ENCODE data around the gene EFCAB6. TPM values are rescaled to one million over a fixed set of nuclear protein-coding genes. Genes with fewer than 3 reads are reported as not detected.

Gene EFCAB6
- polyA plus RNA-seq, 3 donors, result not detected

DNA sequence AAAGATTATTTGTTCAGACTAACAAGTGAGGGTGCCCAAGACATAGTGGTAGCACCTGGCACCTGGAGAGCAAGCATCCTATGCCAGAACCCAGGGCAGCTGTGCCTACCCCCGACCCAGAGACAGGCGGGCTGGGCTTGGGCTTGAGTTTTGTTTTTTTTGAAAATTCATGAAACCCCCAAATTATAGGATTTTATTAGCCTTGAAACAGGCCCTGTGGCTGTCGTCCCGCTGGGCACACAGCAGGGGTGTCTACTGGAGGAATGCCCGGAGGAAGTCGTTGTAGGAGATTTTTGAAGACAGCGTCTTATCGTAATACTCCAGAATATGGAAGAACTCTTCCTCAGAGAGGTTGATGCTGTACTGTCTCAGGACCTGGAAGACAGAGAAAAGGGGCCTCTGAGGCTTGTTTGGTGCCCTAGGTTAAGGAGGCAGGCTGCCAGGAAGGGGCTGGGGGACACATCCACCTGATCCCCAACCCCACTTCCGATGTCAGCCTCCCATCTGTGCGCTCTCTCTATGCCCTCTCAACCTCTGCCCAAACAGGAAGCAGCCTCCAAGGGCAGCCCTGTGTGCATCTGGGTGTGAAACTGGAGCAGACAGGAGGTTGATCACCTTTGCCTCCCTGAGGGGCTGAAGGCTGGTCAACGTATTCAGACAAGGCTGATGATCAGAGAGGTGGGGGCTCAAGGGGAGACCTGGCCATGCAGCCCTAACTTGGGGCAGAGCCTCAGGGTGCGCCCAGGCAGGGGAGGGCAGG lies 283.3 kb downstream of the EFCAB6 start:
- 70% methylated on average over 2 of the region's 12 CpGs for WGBS (ENCODE audit: insufficient coverage)
- Histone ChIP-seq H3K4me2 (replicated peaks; ENCODE audit: extremely low read depth, low read length, poor library complexity, severe bottlenecking) (no peak overlapping the region), H3K27me3 (ENCODE audit: control insufficient read depth in 2 of 2, insufficient read depth in 2 of 2, low read length in 2 of 2) (no peaks in the 10 kb centered on the region), H3K27ac (ENCODE audit: low read depth in 1 of 2, low read length in 2 of 2) (no peak overlapping the region), H2AFZ (ENCODE audit: insufficient read depth, low read depth, low read length, poor library complexity, severe bottlenecking) (no peak overlapping the region), H3K9ac (ENCODE audit: insufficient read depth, low read length, poor library complexity, severe bottlenecking) (no peak overlapping the region), H3K4me1 (ENCODE audit: control insufficient read depth in 1 of 2, insufficient read depth in 2 of 2, low read length in 2 of 2) (no peaks in the 10 kb centered on the region), H3K79me2 (ENCODE audit: insufficient read depth, low read length) (no peaks in the 10 kb centered on the region), H3K9me3 (replicated peaks in 1 of 2; ENCODE audit: control insufficient read depth in 1 of 2, insufficient read depth in 1 of 2, low read length in 2 of 2) (no peaks in the 10 kb centered on the region), H4K20me1 (ENCODE audit: insufficient read depth, low read length) (no peaks in the 10 kb centered on the region), H3K36me3 (replicated peaks in 1 of 2; ENCODE audit: control insufficient read depth in 1 of 2, insufficient read depth in 2 of 2, low read length in 2 of 2) (no peaks in the 10 kb centered on the region), H3K4me3 (replicated peaks in 1 of 3; ENCODE audit: low read depth in 2 of 3, low read length in 3 of 3) (no peak overlapping the region)
- TF ChIP-seq, protein P1, sequence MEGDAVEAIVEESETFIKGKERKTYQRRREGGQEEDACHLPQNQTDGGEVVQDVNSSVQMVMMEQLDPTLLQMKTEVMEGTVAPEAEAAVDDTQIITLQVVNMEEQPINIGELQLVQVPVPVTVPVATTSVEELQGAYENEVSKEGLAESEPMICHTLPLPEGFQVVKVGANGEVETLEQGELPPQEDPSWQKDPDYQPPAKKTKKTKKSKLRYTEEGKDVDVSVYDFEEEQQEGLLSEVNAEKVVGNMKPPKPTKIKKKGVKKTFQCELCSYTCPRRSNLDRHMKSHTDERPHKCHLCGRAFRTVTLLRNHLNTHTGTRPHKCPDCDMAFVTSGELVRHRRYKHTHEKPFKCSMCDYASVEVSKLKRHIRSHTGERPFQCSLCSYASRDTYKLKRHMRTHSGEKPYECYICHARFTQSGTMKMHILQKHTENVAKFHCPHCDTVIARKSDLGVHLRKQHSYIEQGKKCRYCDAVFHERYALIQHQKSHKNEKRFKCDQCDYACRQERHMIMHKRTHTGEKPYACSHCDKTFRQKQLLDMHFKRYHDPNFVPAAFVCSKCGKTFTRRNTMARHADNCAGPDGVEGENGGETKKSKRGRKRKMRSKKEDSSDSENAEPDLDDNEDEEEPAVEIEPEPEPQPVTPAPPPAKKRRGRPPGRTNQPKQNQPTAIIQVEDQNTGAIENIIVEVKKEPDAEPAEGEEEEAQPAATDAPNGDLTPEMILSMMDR (IDR thresholded peaks at IDR 0.05), result no peak
- H3K4me1 Mint-ChIP-seq, result no peaks in the 10 kb centered on the region
- peaks cover 0 to 2% (median 0%) of the 10 kb centered on the region in 7 donors for H3K9me3 Mint-ChIP-seq
- intact Hi-C loops (cut with micrococcal nuclease), result no loop called here
- no peak overlapping the region for H3K27ac Mint-ChIP-seq
- H3K27me3 Mint-ChIP-seq (ENCODE audit: low read depth in 3 of 3), result peaks cover 0 to 4% (median 0%) of the 10 kb centered on the region in 3 donors
- no peak overlapping the region for H3K4me3 Mint-ChIP-seq
- DNase-seq, result no peak
- no peaks in the 10 kb centered on the region for H3K36me3 Mint-ChIP-seq

DNA sequence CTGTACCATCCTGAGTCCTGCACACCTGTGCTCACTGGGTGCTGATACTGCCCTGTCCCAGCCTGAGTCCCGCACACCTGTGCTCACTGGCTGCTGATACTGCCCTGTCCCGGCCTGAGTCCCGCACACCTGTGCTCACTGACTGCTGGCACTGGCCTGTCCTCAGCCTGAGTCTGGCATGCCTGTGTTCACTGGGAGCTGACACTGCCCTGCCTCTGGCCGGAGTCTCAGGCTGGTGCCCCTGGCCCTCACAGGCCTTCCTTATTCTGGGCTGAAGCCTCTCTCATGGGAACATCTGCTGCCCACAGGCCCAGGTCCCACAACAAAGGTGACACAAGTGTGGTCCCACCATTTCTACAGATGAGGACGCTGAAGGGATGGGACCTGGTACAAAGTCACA lies 285.2 kb downstream of the EFCAB6 start:
- H3K27ac ChIP-seq (ENCODE audit: low read depth in 1 of 2, low read length in 2 of 2), result no peak overlapping the region
- no peak overlapping the region for H3K4me3 Mint-ChIP-seq
- no peaks in the 10 kb centered on the region for H3K4me1 ChIP-seq (ENCODE audit: control insufficient read depth in 1 of 2, insufficient read depth in 2 of 2, low read length in 2 of 2)
- 97% methylated on average over 5 of the region's 5 CpGs for WGBS (ENCODE audit: insufficient coverage)
- no peaks in the 10 kb centered on the region for H3K27me3 ChIP-seq (ENCODE audit: control insufficient read depth in 2 of 2, insufficient read depth in 2 of 2, low read length in 2 of 2)
- no peaks in the 10 kb centered on the region for H3K79me2 ChIP-seq (ENCODE audit: insufficient read depth, low read length)
- intact Hi-C loops (cut with micrococcal nuclease), result no loop called here
- TF ChIP-seq, protein P1 (IDR thresholded peaks at IDR 0.05), result no peak
- H3K4me3 ChIP-seq (replicated peaks in 1 of 3; ENCODE audit: low read depth in 2 of 3, low read length in 3 of 3), result no peak overlapping the region
- peaks cover 0 to 2% (median 0%) of the 10 kb centered on the region in 3 donors for H3K27me3 Mint-ChIP-seq (ENCODE audit: low read depth in 3 of 3)
- no peaks in the 10 kb centered on the region for H3K4me1 Mint-ChIP-seq
- H3K9ac ChIP-seq (ENCODE audit: insufficient read depth, low read length, poor library complexity, severe bottlenecking), result no peak overlapping the region
- no peak overlapping the region for H3K27ac Mint-ChIP-seq
- peaks cover 0 to 2% (median 0%) of the 10 kb centered on the region in 7 donors for H3K9me3 Mint-ChIP-seq
- no peak for DNase-seq
- H3K9me3 ChIP-seq (replicated peaks in 1 of 2; ENCODE audit: control insufficient read depth in 1 of 2, insufficient read depth in 1 of 2, low read length in 2 of 2), result no peaks in the 10 kb centered on the region
- H3K4me2 ChIP-seq (replicated peaks; ENCODE audit: extremely low read depth, low read length, poor library complexity, severe bottlenecking), result no peak overlapping the region
- no peaks in the 10 kb centered on the region for H4K20me1 ChIP-seq (ENCODE audit: insufficient read depth, low read length)
- no peaks in the 10 kb centered on the region for H3K36me3 ChIP-seq (replicated peaks in 1 of 2; ENCODE audit: control insufficient read depth in 1 of 2, insufficient read depth in 2 of 2, low read length in 2 of 2)
- H2AFZ ChIP-seq (ENCODE audit: insufficient read depth, low read depth, low read length, poor library complexity, severe bottlenecking), result no peak overlapping the region
- H3K36me3 Mint-ChIP-seq, result no peaks in the 10 kb centered on the region

Measured in CD14-positive monocyte (primary cell).